PFSK-1 (cell line): Measurements from ENCODE around the gene PLEKHM3.

ENCODE experiments used
- FOXP2 ChIP-seq: optimal IDR thresholded peaks from 2 replicates; pipeline ENCODE3; 2011; ENCODE audit warnings: borderline replicate concordance, control low read depth, inconsistent platforms; ENCODE audit not compliant: insufficient read depth; ENCODE audit errors: extremely low read length, extremely low read depth
- POLR2AphosphoS5 ChIP-seq: IDR thresholded peaks from 2 replicates; pipeline ENCODE4 v1.6.1; 2012; ENCODE audit warnings: low read depth, mild to moderate bottlenecking, control low read depth, low read length, moderate library complexity
- SIN3A ChIP-seq: IDR thresholded peaks from 2 replicates; pipeline ENCODE4 v1.6.1; 2012; ENCODE audit warnings: mild to moderate bottlenecking, low read length, moderate library complexity, borderline replicate concordance; ENCODE audit not compliant: insufficient read depth
- TAF1 ChIP-seq: IDR thresholded peaks from 2 replicates; pipeline ENCODE4 v1.6.1; 2012; ENCODE audit warnings: low read length, control low read depth, borderline replicate concordance; ENCODE audit not compliant: insufficient read depth
- TF ChIP-seq, protein P1 (sequence below), 2 experiments: IDR thresholded peaks; 2 replicates each; pipeline versions ENCODE4 v1.6.1 to v1.8.0; 2011 to 2012; ENCODE audit warnings: low read depth in 2 of 2, low read length in 2 of 2, control low read depth in 1 of 2, inconsistent platforms in 1 of 2, mild to moderate bottlenecking in 1 of 2, moderate library complexity in 1 of 2; ENCODE audit not compliant: insufficient read depth in 1 of 2

Gene PLEKHM3

DNA sequence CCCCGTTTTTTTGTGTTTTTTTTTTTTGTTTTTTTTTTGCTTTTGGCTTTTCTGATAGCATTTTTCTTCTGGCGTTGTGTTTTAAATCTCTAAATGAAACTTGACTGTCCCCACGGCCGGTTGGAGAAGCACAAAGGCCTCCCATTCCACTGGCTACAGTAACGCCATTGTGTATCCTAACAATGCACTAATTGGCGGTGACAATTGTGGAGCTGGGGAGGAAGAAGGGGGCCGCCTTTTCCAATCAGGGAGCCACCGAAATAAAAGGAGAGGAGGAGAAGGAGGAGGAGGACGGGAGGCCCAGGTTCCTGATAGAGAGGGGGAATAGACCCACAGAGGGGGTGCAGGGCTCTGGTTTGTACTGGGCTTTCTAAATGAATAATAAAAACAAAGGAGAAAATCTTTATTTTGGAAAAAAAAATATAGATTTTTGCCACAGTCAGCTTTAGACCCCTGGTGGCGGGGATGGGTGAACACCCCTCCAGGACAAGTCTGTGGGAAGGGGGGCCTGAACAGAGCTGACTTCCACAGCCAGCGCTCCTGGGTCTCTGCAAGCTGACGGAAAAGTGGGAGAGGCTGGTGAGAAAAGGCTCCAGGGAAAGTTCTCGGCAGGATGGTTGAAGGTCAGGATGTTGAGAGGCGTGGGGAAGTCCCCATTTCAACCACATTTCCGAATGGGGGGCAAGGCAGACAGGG, 212.0 kb downstream of the PLEKHM3 start:
- TF ChIP-seq FOXP2: no peak
- TF ChIP-seq, protein P1, sequence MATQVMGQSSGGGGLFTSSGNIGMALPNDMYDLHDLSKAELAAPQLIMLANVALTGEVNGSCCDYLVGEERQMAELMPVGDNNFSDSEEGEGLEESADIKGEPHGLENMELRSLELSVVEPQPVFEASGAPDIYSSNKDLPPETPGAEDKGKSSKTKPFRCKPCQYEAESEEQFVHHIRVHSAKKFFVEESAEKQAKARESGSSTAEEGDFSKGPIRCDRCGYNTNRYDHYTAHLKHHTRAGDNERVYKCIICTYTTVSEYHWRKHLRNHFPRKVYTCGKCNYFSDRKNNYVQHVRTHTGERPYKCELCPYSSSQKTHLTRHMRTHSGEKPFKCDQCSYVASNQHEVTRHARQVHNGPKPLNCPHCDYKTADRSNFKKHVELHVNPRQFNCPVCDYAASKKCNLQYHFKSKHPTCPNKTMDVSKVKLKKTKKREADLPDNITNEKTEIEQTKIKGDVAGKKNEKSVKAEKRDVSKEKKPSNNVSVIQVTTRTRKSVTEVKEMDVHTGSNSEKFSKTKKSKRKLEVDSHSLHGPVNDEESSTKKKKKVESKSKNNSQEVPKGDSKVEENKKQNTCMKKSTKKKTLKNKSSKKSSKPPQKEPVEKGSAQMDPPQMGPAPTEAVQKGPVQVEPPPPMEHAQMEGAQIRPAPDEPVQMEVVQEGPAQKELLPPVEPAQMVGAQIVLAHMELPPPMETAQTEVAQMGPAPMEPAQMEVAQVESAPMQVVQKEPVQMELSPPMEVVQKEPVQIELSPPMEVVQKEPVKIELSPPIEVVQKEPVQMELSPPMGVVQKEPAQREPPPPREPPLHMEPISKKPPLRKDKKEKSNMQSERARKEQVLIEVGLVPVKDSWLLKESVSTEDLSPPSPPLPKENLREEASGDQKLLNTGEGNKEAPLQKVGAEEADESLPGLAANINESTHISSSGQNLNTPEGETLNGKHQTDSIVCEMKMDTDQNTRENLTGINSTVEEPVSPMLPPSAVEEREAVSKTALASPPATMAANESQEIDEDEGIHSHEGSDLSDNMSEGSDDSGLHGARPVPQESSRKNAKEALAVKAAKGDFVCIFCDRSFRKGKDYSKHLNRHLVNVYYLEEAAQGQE (IDR thresholded peaks at IDR 0.05; ENCODE audit: insufficient read depth in 1 of 2, low read depth in 2 of 2, low read length in 2 of 2): no peak
- no peak for TF ChIP-seq TAF1
- no peak for TF ChIP-seq POLR2AphosphoS5
- TF ChIP-seq SIN3A: no peak

DNA sequence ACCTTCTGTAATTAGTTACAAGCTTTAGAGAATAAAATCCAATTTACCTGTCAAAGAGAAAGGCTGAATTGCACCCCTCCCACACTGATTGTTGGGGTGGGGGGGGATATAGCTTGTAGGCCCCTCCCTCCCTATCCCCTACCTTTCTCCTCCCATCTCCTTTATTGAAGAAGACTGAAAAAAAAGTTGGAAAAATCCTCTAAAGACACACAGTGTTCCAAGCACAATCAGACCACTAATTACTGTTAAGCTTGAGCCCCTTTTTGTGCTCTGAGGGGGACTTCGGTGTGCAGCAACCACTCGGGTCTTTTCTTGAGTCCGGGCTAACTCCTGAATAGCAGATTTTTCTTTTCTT, 212.6 kb downstream of the PLEKHM3 start:
- TF ChIP-seq, protein P1 (IDR thresholded peaks at IDR 0.05; ENCODE audit: insufficient read depth in 1 of 2, low read depth in 2 of 2, low read length in 2 of 2): no peak
- TF ChIP-seq SIN3A (no peak), FOXP2 (no peak), TAF1 (no peak), POLR2AphosphoS5 (no peak)

- TF ChIP-seq SIN3A: no peak
- no peak for TF ChIP-seq FOXP2
- no peak for TF ChIP-seq POLR2AphosphoS5
- TF ChIP-seq, protein P1 (IDR thresholded peaks at IDR 0.05; ENCODE audit: insufficient read depth in 1 of 2, low read depth in 2 of 2, low read length in 2 of 2): no peak
Measured at GRCh38 chr2:207812058-207812725, 213.1 kb downstream of the PLEKHM3 start.

- TF ChIP-seq TAF1 (no peak), FOXP2 (no peak)
Measured at GRCh38 chr2:207810200-207810788, 215.0 kb downstream of the PLEKHM3 start.

DNA sequence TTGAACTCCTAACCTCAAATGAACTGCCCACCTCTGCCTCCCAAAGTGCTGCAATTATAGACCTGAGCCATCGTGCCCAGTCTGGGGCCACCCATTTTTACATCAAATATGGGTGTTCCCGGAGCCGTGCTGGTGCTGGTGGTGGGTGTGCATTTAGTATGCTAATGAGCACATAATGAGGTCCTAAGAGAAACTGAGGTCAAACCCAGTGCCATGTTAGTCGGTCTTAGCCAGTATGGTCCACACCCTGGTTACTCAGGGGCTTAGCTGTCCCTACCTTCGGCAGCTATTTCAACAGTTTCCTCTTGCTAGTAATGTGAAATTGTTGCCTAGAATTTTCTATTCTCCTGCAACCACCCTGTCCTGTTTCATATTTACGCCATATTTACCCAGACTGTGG, 217.2 kb downstream of the PLEKHM3 start:
- TF ChIP-seq SIN3A (no peak), FOXP2 (no peak), TAF1 (no peak), POLR2AphosphoS5 (no peak)
- TF ChIP-seq, protein P1 (IDR thresholded peaks at IDR 0.05; ENCODE audit: insufficient read depth in 1 of 2, low read depth in 2 of 2, low read length in 2 of 2): no peak
